Panc1 (cell line): ENCODE results near the gene GPR45. TPM values are rescaled to one million over a fixed set of nuclear protein-coding genes. Genes with fewer than 3 reads are reported as not detected.

Source experiments
- ATAC-seq: fragments of 200-7000 bp; cut with Tn5 transposase; 2 replicates; pipeline ENCODE4 v1.9.1; 2020; ENCODE audit warnings: mild to moderate bottlenecking, moderate library complexity
- BruUV-seq: library from RNA; stranded (reverse); fragments of 400-500 nt; replicated peaks from 2 replicates; lab custom pipeline; 2021; lab: Mats Ljungman, UMichigan
- CTCF ChIA-PET: fragments of 300-600 bp; sonication (Branson Sonifier 250); formaldehyde crosslinking; loops from one replicate; lab custom pipeline; 2022; ENCODE audit warnings: antibody characterized with exemption; lab: Charles Lee
- POLR2A ChIA-PET: fragments of 300-600 bp; sonication (Branson Sonifier 250); formaldehyde crosslinking; loops from one replicate; lab custom pipeline; 2022; ENCODE audit warnings: antibody characterized with exemption; lab: Charles Lee
- DNase-seq: peaks from one replicate; pipeline ENCODE4 v3.0.0-alpha.2; 2010; ENCODE audit warnings: low read depth, low spot score
- H3K27ac ChIP-seq: 2 replicates; pipeline ENCODE4 v1.5.1; 2011; ENCODE audit warnings: mild to moderate bottlenecking, low read length, inconsistent platforms
- H3K27me3 ChIP-seq: fragments of 200-500 bp; sonication (Bioruptor generic); 2 replicates; pipeline ENCODE4 v1.6.0; 2014; ENCODE audit warnings: low read length, inconsistent platforms; ENCODE audit not compliant: control insufficient read depth, insufficient read depth
- H3K36me3 ChIP-seq: fragments of 200-500 bp; sonication (Bioruptor generic); 2 replicates; pipeline ENCODE4 v1.5.1; 2014; ENCODE audit warnings: inconsistent platforms, mild to moderate bottlenecking, low read length, moderate library complexity; ENCODE audit not compliant: control insufficient read depth, insufficient read depth
- H3K4me1 ChIP-seq: 2 replicates; pipeline ENCODE4 v1.5.1; 2011; ENCODE audit warnings: inconsistent platforms, mild to moderate bottlenecking, low read length, moderate library complexity; ENCODE audit not compliant: control insufficient read depth, insufficient read depth
- H3K4me3 ChIP-seq, 2 experiments: 2 replicates each; pipeline ENCODE4 v1.5.1; 2011 to 2012; ENCODE audit warnings: low read depth in 2 of 2, low read length in 2 of 2, mild to moderate bottlenecking in 2 of 2, inconsistent platforms in 1 of 2, moderate library complexity in 1 of 2
- H3K9me3 ChIP-seq: fragments of 200-500 bp; sonication (Bioruptor generic); 2 replicates; pipeline ENCODE4 v1.5.1; 2014; ENCODE audit warnings: low read depth, mild to moderate bottlenecking, inconsistent platforms, low read length, moderate library complexity; ENCODE audit not compliant: control insufficient read depth, insufficient read depth
- CTCF ChIP-seq: fragments of 450-650 bp; IDR thresholded peaks from 2 replicates; pipeline ENCODE4 v1.5.1; 2017; ENCODE audit warnings: mild to moderate bottlenecking
- POLR2AphosphoS5 ChIP-seq: IDR thresholded peaks from 2 replicates; pipeline ENCODE4 v1.6.1; 2012; ENCODE audit warnings: mild to moderate bottlenecking, low read depth, low read length, moderate library complexity
- REST ChIP-seq, 2 experiments: IDR thresholded peaks; 2 replicates each; pipeline ENCODE4 v1.6.1; 2011 to 2012; ENCODE audit warnings: low read depth in 2 of 2, control low read depth in 1 of 2, low read length in 1 of 2, mild to moderate bottlenecking in 1 of 2, moderate library complexity in 1 of 2; ENCODE audit not compliant: insufficient read depth in 1 of 2
- SIN3A ChIP-seq: IDR thresholded peaks from 2 replicates; pipeline ENCODE4 v1.6.1; 2012; ENCODE audit warnings: low read depth, mild to moderate bottlenecking, low read length, moderate library complexity, borderline replicate concordance; ENCODE audit not compliant: insufficient read depth
- TCF7L2 ChIP-seq: IDR thresholded peaks from 2 replicates; pipeline ENCODE4 v1.6.1; 2011; ENCODE audit warnings: mild to moderate bottlenecking, low read depth, low read length, inconsistent platforms
- in situ Hi-C: cut with HindIII; loops from 2 replicates; pipeline ENCODE4 v1.10.0; 2016; ENCODE audit warnings: low sequenced_read_pairs, low pct_unique_long_range_greater_than_20kb
- intact Hi-C: fragments of 100-400 bp; cut with micrococcal nuclease; formaldehyde crosslinking; loops from one replicate; pipeline ENCODE4 v1.10.0; 2022; ENCODE audit not compliant: unreplicated experiment
- total RNA-seq: library from RNA; stranded (reverse); gene quantifications from one replicate; pipeline ENCODE4 v1.2.1, GENCODE V29; 2021; ENCODE audit not compliant: unreplicated experiment

Gene GPR45
- total RNA-seq, 1 experiment from 2014 or later: not detected

- Histone ChIP-seq H3K27ac (no peak overlapping the region), H3K4me1 (no peaks in the 10 kb centered on the region), H3K36me3 (peaks cover 5% of the 10 kb centered on the region; the same call in 1 of the 2 replicates), H3K4me3 (no peak overlapping the region), H3K9me3 (no peaks in the 10 kb centered on the region), H3K27me3 (no peaks in the 10 kb centered on the region)
- TF ChIP-seq TCF7L2: no peak
- no peak for TF ChIP-seq REST (IDR thresholded peaks at IDR 0.05; ENCODE audit: insufficient read depth in 1 of 2, low read depth in 2 of 2, low read length in 1 of 2)
- no peak for TF ChIP-seq CTCF
- no peak for TF ChIP-seq SIN3A
- TF ChIP-seq POLR2AphosphoS5: no peak
- ChIA-PET CTCF (no interaction called here), POLR2A (no interaction called here)
- intact Hi-C loops (no loop called here), in situ Hi-C loops (no loop called here)
- ATAC-seq (no peak), DNase-seq (no peak)
- no TSS peak for BruUV-seq
Measured at GRCh38 chr2:105280281-105280680, 38.7 kb downstream of the GPR45 start.

- Histone ChIP-seq H3K27me3 (no peaks in the 10 kb centered on the region), H3K9me3 (no peaks in the 10 kb centered on the region), H3K36me3 (no peaks in the 10 kb centered on the region), H3K4me1 (no peaks in the 10 kb centered on the region), H3K4me3 (no peak overlapping the region), H3K27ac (no peak overlapping the region)
- TF ChIP-seq SIN3A: no peak
- TF ChIP-seq TCF7L2: no peak
- no peak for TF ChIP-seq REST (IDR thresholded peaks at IDR 0.05; ENCODE audit: insufficient read depth in 1 of 2, low read depth in 2 of 2, low read length in 1 of 2)
- no peak for TF ChIP-seq POLR2AphosphoS5
- TF ChIP-seq CTCF: no peak
- ATAC-seq (no peak), DNase-seq (no peak)
- ChIA-PET CTCF (no interaction called here), POLR2A (no interaction called here)
- in situ Hi-C loops (no loop called here), intact Hi-C loops (no loop called here)
- BruUV-seq: no TSS peak
Measured at GRCh38 chr2:105283532-105283931, 42.0 kb downstream of the GPR45 start.
